Measurements from ENCODE around the gene GET4. TPM values are rescaled to one million over a fixed set of nuclear protein-coding genes. Genes with fewer than 3 reads are reported as not detected.

GET4 gene
- total RNA-seq, 1 experiment from 2014 or later: 96.7 TPM

DNA sequence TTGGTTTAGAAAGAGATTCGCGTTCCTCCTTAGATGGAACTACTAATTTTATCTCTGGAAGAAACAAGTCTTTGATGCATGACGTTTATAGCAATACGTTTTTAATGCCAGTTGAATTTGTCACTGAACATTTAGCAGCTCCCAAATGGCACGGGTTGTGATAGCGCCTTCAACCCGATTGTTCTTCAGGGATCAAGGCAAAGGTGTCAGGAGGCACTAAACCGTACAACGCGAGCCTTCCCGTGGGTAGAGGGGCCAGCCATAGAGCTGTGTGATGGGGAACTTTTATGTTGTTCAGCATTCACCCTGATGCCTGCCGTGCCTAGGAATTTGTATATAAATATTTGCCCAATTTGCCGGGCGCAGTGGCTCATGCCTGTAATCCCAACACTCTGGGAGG lies 3.4 kb downstream of the GET4 start:
- Histone ChIP-seq H3K9ac (ENCODE audit: low read length) (0 out of 2 replicates have a peak overlapping the region, but pooled peaks have one; percentile 0), H3K9me2 (replicated peaks; ENCODE audit: low read length) (no peaks in the 10 kb centered on the region), H3K27ac (ENCODE audit: low read length) (peak overlapping the region; percentile 56), H3K36me3 (ENCODE audit: low read depth, low read length) (no peaks in the 10 kb centered on the region; the same call in 1 of the 2 replicates), H3F3A (ENCODE audit: low read length, unreplicated experiment) (peaks cover 4% of the 10 kb centered on the region), H4K20me1 (ENCODE audit: low read length) (peaks cover 40% of the 10 kb centered on the region; the same call in 1 of the 2 replicates), H3K4me3 (ENCODE audit: low read length) (0 out of 2 replicates have a peak overlapping the region, but pooled peaks have one; percentile 97), H2AFZ (ENCODE audit: low read length) (no peak overlapping the region), H3K79me2 (ENCODE audit: low read length) (peaks cover 78% of the 10 kb centered on the region), H3K9me3 (ENCODE audit: low read length) (no peaks in the 10 kb centered on the region), H3K4me2 (ENCODE audit: low read length) (peak overlapping the region; percentile 100), H3K27me3 (ENCODE audit: low read length) (no peaks in the 10 kb centered on the region), H3K4me1 (ENCODE audit: insufficient read depth, low read length) (peaks cover 24% of the 10 kb centered on the region)
- ATAC-seq (no peak), DNase-seq (no peak)
- CTCF ChIA-PET: no interaction called here
- intact Hi-C loops (cut with micrococcal nuclease): loop anchor here (10.0 kb wide), 1 partner anchor 355 kb away; no protein-coding TSS in a partner anchor
- BruUV-seq (replicated peaks): TSS peak; percentile 18
- TF ChIP-seq EZH2phosphoT487 (IDR thresholded peaks at IDR 0.05; ENCODE audit: borderline replicate concordance, low read length): no peak
- TF ChIP-seq, protein P1, sequence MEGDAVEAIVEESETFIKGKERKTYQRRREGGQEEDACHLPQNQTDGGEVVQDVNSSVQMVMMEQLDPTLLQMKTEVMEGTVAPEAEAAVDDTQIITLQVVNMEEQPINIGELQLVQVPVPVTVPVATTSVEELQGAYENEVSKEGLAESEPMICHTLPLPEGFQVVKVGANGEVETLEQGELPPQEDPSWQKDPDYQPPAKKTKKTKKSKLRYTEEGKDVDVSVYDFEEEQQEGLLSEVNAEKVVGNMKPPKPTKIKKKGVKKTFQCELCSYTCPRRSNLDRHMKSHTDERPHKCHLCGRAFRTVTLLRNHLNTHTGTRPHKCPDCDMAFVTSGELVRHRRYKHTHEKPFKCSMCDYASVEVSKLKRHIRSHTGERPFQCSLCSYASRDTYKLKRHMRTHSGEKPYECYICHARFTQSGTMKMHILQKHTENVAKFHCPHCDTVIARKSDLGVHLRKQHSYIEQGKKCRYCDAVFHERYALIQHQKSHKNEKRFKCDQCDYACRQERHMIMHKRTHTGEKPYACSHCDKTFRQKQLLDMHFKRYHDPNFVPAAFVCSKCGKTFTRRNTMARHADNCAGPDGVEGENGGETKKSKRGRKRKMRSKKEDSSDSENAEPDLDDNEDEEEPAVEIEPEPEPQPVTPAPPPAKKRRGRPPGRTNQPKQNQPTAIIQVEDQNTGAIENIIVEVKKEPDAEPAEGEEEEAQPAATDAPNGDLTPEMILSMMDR (conservative IDR thresholded peaks at IDR 0.05; ENCODE audit: low read depth, low read length): no peak
- TF ChIP-seq EZH2 (IDR thresholded peaks at IDR 0.05; ENCODE audit: low read length, unreplicated experiment): no peak
- POLR2A ChIA-PET (ENCODE audit: unreplicated experiment): no interaction called here

DNA sequence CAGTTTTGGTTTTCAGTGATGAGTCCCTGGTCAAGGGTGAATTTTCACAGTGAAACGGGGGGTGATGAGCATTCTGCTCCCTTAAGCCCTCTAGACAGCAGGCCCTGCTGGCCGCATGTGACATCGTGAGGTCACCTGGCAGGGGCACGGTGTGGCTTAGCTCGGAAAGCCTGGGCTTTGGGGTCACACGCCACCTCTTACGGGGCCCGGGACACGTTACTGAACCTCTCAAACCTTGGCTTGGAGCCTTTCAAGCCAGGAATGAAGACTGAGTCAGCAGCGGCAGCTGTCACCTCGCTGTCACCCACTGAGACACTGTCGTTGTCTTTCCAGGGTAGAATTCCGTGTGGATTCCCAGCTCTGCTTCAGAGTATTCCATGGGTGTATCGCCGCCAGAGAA lies 4.1 kb downstream of the GET4 start:
- H4K20me1 ChIP-seq (ENCODE audit: low read length): peaks cover 40% of the 10 kb centered on the region; the same call in 1 of the 2 replicates
- H3K27ac ChIP-seq (ENCODE audit: low read length): peak overlapping the region; percentile 56
- no peaks in the 10 kb centered on the region for H3K9me2 ChIP-seq (replicated peaks; ENCODE audit: low read length)
- ChIA-PET POLR2A (ENCODE audit: unreplicated experiment) (no interaction called here), CTCF (no interaction called here)
- ATAC-seq (no peak), DNase-seq (no peak)
- no TSS peak for BruUV-seq (replicated peaks)
- no peaks in the 10 kb centered on the region for H3K36me3 ChIP-seq (ENCODE audit: low read depth, low read length)
- peak overlapping the region; percentile 3; the same call in 1 of the 2 replicates for H3K9ac ChIP-seq (ENCODE audit: low read length)
- intact Hi-C loops (cut with micrococcal nuclease): no loop called here
- peaks cover 23% of the 10 kb centered on the region for H3K4me1 ChIP-seq (ENCODE audit: insufficient read depth, low read length)
- no peak for TF ChIP-seq EZH2phosphoT487 (IDR thresholded peaks at IDR 0.05; ENCODE audit: borderline replicate concordance, low read length)
- TF ChIP-seq EZH2 (IDR thresholded peaks at IDR 0.05; ENCODE audit: low read length, unreplicated experiment): no peak
- TF ChIP-seq, protein P1 (conservative IDR thresholded peaks at IDR 0.05; ENCODE audit: low read depth, low read length): no peak
- no peaks in the 10 kb centered on the region for H3F3A ChIP-seq (ENCODE audit: low read length, unreplicated experiment)
- H3K4me3 ChIP-seq (ENCODE audit: low read length): no peak overlapping the region
- H3K27me3 ChIP-seq (ENCODE audit: low read length): no peaks in the 10 kb centered on the region
- no peak overlapping the region for H2AFZ ChIP-seq (ENCODE audit: low read length)
- peaks cover 86% of the 10 kb centered on the region for H3K79me2 ChIP-seq (ENCODE audit: low read length)
- H3K4me2 ChIP-seq (ENCODE audit: low read length): peak overlapping the region; percentile 30
- no peaks in the 10 kb centered on the region for H3K9me3 ChIP-seq (ENCODE audit: low read length)

DNA sequence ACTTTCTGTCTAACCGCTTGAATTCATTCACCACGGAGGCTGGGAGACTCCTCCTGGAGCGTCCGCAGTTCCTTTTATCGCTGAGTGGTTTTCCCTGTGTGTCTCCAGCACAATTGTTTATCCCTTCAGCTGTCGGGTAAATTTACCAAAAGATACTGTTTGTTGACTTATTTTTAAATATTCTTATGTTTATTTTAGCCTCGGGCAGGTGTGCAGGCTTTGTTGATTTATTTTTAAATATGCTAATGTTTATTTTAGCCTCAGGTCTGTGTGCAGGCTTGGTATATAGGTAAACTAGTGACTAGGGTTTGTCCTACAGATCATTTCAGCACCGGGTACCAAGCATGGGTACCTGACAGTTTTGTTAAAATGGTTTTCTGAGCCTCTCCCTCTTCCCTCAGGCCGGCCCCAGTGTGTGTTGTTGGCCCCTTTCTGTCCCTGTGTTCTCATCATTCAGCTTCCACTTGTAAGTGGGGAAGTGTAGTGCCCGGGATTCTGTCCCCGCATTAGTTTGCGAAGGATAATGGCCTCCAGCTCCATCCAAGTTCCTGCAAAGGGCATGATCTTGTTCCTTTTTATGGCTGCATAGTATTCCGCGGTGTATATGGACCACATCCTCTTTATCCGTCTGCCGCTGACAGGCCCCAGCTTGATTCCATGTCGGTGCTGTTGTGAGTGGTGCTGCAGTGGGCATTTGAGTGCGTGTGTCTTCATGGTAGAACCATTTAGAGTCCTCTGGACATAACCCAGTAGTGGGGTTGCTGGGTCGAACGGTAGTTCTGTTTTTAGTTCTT lies 5.3 kb downstream of the GET4 start:
- Histone ChIP-seq H3K36me3 (ENCODE audit: low read depth, low read length) (no peaks in the 10 kb centered on the region), H3K4me2 (ENCODE audit: low read length) (no peak overlapping the region), H3K9me2 (replicated peaks; ENCODE audit: low read length) (no peaks in the 10 kb centered on the region), H3K9me3 (ENCODE audit: low read length) (no peaks in the 10 kb centered on the region), H3K4me3 (ENCODE audit: low read length) (no peak overlapping the region), H3K27ac (ENCODE audit: low read length) (no peak overlapping the region), H3K79me2 (ENCODE audit: low read length) (peaks cover 98% of the 10 kb centered on the region), H3K27me3 (ENCODE audit: low read length) (no peaks in the 10 kb centered on the region), H3K4me1 (ENCODE audit: insufficient read depth, low read length) (peaks cover 19% of the 10 kb centered on the region), H3F3A (ENCODE audit: low read length, unreplicated experiment) (no peaks in the 10 kb centered on the region), H3K9ac (ENCODE audit: low read length) (no peak overlapping the region), H2AFZ (ENCODE audit: low read length) (no peak overlapping the region), H4K20me1 (ENCODE audit: low read length) (peaks cover 40% of the 10 kb centered on the region; the same call in 1 of the 2 replicates)
- no peak for DNase-seq
- TF ChIP-seq, protein P1 (conservative IDR thresholded peaks at IDR 0.05; ENCODE audit: low read depth, low read length): no peak
- TF ChIP-seq EZH2phosphoT487 (IDR thresholded peaks at IDR 0.05; ENCODE audit: borderline replicate concordance, low read length) (no peak), EZH2 (IDR thresholded peaks at IDR 0.05; ENCODE audit: low read length, unreplicated experiment) (no peak)
- no TSS peak for BruUV-seq (replicated peaks)
- intact Hi-C loops (cut with micrococcal nuclease): no loop called here
- ChIA-PET POLR2A (ENCODE audit: unreplicated experiment) (no interaction called here), CTCF (no interaction called here)
- ATAC-seq: no peak
